Activated CD4-positive, alpha-beta T cell treated with anti-CD3 and anti-CD28 coated beads for 24 hours (primary cell): ENCODE measurements around the gene ORM2.

ENCODE experiments used
- DNase-seq, 2 donors: peaks; one replicate each; pipeline ENCODE4 v3.0.0-alpha.2; 2020; ENCODE audit warnings: low read depth in 2 of 2

Gene ORM2

DNA sequence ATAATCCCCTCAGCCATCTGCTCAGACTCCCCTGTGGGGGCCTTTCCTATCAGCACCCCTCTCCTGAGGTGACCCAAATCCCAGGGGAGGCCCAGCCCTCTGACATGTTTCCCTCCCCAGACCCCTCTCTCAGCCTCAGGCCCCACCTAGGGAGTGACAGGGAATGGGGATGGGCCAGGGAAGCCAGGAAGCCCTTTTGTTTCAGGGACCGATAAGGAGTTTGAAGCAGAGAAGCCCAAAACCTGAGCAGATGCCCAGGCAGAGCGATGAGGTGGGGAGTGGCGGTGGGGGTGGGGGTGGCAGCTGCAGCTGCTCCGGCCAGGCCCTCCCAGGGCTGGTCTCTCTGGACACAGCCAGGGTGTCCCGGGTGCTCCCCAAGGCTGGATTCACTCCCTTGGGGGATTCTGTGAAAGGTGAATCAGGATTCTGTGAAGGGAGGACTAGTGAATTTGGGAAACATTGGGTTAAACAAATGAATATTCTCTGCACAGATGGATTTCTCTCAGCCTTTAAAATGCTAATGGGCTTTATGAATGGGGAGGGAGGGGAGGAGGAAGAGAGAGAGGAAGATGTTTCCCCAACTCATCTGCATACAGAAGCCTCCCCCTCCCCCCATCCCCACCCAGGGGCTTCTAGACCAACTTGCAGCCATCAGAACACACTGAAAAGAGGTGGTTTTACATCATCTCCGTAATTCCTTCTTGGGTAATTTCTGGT is 40.7 kb downstream of the ORM2 start:
- no peak for DNase-seq

DNA sequence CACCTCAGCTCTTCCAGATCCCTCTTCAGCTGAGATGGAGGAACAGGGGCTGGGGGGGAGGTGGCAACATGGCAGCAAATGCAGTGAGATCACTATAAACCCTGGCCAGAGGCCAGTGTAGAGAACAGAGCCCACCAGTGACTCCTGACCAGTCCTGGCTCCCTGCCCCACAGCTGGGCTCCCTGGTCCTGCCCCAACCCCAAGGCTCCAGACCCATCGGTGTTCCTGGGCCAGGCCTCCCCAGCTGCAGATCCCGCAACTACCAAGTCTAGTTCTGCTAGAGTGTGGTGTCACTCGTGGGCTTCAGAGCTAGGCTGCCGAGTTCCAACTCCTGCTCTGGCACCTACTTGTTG is 41.3 kb downstream of the ORM2 start:
- DNase-seq = no peak

DNA sequence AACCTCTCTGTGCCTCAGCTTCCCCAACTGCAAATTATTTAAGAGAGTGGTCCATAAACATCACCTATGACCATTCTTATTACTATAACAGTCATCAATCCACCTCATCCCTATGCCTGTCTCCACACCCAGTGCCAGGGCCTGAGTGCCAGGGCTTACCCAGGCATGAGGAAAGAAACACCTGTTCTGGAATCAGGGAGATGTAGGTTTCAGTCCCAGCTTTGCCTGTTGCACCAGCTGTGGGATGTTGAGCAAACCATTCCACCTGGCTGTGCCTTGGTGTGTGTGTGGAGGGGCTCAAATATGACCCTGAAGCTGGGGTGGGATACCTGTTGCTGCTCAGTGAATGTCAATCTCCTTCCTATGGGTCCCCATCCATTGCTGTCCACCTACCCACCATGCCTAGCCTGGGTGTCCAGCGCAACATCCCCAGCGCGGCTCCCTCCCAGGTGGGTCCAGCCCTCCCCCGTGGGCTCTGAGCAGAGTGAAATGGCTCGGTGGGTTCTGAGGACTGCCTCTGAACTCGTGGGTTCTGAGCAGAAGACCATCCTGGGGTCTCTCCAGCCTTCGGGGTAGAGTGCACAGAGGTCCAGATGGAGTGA is 41.8 kb downstream of the ORM2 start:
- no peak for DNase-seq

DNA sequence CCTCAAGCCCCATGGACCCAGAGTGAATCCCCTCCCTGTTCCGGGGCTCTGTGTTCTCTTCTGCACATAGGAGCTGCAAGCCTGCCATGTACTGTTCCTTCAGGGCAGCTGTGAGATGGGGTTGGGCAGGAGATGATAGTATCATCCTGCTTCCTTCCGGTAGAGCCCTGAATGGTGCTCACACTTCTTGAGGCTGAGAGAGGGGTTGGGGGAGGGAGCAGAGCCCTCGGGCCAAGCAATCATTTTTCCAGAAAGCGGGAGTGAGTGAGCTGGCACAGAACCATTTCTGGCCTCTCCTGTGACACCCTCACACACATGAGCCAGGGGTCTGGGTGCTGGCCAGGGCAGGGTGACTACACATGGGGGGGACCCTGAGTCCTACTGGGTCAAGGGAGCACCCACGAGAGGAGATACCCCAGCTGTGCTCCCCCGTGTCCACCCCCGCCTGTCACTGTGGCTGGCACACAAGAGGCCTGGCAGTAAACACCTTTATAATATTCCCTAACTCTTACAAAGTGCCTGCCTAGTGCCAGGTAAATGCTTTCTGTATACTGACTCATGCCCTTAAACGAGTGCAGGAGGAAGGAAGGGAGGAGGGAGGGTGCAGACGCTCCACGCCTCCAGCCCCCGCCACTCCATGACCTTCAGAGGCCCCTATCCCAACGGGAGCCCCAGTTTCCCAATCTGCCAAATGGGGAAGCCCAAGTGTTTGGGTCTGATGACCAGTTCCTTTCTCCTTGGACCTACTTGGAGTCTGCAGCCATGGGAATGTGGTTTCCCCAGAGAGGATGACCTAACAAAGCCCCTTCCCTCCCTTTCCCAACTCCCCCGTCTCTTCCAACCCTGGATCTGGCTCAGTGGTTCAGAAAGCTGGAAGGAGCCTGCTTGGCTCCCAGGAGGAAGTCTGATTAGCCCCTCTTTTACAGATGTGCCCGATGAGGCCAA is 42.6 kb downstream of the ORM2 start:
- no peak for DNase-seq

DNA sequence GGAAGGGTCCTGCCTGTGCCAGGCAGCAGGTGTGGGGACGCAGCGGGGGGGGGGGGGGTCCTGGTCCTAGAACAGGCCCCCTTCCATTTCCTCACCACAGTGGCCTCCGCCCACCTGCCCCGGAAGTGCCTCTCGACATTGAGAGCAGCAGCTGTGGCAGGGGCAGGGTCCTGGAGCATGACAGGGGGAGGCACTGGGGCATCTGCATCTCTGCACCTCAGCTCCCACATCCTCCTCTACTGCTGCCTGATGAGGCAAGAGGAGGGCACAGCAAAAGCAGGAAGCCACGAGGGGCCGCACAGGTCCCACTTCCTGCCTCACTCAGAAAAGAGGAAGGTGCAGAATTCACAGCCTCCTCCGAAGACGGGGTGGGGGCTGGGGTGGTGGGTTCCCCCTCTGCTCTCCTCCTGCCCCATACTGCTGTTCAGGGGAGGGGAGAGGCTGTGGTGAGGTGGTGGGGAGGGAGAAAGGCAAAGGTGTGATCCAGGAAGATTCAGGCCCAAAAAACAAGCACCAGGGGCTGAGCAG is 43.3 kb downstream of the ORM2 start:
- DNase-seq = peak; percentile 56 to 58

DNA sequence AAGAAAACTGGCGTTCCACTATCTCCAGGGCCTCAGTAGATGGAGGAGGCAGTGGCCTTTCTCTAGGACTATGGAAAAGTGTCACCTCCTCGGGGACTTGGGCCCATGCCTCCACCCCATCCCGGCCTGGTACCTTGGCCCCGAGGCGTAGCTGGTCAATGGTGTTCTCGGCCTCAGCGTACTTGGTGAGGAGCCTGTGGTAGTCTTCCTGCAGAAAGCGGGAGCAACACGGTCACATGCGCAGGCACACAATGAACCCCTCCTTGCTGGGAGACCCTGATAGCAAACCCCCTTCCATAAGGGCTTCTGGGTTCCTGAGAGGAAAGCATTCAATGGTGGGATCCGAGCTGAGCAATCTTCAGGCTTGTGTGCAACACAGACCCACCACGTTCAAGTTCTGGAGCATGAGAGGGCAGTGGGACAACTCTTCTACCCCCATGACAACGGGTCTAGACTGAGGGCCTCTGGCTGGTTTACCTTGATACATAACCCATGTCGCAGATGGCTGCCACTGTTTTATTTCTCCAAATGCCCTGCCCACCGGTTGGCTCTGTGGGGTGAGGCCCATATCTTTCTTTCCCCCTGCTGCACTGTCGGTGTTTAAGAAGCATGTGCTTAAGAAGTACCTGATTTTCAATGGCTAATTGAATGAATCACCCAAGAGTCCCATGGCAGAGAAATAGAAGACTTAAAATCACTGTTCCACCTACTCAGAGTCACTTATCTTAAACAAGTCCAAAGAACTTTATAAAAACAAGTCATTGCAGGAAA is 44.5 kb downstream of the ORM2 start:
- DNase-seq = no peak

DNA sequence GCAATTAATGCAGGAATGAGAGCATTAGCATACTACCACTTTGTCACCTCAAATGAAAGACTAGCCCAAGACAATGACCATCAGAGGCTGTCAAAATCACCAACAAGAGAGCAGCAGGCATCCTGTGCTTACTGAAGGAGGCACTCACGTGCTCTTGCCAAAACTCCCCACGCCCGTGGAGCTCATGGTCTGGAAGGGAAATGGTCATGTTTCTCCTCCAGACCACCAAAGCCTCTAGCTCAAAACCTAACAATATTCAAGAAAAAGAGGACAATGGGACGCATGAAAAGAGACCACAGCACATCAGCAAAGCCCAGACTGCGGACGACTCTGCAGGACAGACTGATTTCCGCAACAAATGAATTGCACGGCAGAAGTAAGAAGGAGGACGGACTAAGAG is 45.3 kb downstream of the ORM2 start:
- no peak for DNase-seq

DNA sequence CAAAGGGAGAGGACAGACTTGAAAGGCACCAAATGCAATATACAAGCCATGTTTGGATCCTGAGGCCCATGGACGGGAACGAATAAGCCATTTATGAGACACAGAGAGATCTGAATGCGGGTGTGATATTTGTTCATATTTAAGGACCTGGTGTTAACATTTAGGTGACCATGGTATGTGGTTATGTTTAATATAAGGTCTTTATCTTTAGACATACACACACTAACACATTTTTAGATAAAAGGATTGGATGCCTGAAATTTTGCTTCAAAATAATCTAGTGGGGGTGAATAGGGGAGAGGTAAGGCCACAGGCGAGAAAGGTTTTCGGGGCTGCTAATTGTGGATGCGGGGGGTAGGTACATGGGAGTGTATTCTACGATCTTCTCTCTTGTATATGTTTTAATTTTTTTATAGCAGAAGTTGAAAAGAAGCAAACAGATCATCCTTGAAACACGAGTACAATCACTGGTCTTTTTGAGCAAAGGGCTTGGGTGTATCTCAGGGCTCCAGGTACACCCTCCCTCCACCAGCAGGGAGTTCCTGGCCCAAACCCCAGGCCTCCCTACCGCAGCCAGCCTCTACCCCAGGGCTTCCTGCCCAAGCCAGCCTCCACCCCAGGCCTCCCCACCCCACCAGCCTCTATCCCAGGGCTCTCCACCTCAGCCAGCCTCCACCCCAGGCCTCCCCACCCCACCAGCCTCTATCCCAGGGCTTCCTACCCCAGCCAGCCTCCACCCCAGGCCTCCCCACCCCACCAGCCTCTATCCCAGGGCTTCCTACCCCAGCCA is 45.9 kb downstream of the ORM2 start:
- DNase-seq = no peak

DNA sequence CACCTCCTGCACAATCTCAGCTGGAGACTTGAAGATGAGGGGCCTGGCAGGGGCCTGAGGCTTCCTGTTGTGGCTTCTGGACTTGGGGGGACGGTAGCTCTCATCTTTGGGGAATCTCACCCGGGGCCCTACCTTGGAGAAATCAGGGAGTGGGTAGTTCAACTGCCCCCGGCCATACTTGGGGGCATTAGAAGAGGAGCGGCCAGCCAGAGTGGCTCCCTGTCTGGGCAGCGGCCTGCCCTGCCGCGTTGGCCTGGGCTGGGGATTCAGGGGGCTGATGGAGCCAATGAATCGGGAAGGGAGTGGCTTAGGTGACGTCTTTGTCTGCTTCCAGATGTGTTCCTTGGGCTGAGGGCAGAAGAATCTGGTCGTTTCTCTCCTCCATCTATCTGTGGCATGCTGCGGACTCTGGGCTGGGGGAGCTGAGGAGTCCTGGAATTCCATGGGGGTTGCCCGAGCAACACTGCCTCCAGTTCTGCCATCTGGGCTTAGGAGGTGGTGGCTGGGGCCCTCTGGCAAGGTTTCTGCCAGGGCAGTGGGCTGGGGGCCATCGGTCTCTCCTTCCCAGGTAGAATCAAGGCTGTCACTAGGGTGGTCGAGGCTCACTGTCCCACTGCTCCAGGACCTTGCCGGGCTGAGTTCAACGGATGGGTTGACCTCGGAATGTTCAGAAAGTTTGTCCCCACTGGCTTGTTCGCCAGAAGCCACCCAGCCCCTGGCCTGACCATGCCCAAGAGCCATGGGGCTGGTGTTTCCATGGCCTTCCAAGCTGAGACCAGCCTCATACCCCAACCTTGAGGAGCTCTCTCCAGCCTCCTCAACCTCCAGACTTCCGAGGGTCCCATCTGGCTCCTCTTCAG is 47.1 kb downstream of the ORM2 start:
- DNase-seq = no peak

DNA sequence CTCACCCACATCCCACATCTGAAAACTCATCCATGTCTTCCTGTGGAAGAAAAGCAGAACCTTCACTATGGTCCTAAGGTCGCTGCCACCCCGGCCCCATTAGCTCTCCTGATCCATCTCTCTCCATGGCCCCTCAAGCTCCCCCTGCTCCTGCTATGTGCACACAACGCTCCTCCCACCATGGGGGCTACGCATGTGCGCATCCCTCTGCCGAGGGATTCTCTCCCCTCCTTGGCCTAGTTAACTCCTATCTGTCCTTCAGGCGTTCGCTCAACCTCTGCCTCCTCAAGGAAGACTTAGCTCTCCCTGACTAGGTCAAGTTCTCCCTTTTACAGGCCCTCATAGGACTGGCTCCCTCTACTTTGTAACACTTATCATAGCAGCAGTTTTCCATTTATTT is 48.3 kb downstream of the ORM2 start:
- DNase-seq = no peak

DNA sequence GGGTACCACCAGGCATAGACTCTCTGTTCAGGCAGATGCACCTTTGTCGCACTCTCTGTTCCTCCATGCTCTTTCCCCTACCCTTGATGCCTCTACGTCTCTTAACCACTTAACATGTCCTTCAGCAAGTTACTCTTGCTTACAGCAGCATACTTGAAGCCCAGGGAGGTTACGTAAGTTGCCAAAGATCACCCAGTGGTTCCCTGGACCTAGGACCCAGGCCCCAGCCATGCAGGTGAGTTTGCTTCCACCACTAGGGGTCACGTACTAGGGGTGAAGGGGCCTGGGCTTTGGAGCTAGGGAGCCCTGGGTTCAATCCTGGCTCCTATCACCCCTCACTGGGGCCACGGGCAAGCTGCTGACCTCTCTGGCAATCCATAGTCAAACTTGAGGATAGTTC is 49.2 kb downstream of the ORM2 start:
- no peak for DNase-seq
